HG03520 (cell line): ENCODE data around the gene KDM2A.
A peak's percentile ranks its signal among the peaks of the same experiment; 100 is the strongest.

Source experiments
- ATAC-seq: cut with Tn5 transposase; IDR thresholded peaks from one replicate; pipeline ENCODE4 v1.9.1; 2021; ENCODE audit warnings: mild to moderate bottlenecking, moderate library complexity; ENCODE audit not compliant: unreplicated experiment

Gene KDM2A

DNA sequence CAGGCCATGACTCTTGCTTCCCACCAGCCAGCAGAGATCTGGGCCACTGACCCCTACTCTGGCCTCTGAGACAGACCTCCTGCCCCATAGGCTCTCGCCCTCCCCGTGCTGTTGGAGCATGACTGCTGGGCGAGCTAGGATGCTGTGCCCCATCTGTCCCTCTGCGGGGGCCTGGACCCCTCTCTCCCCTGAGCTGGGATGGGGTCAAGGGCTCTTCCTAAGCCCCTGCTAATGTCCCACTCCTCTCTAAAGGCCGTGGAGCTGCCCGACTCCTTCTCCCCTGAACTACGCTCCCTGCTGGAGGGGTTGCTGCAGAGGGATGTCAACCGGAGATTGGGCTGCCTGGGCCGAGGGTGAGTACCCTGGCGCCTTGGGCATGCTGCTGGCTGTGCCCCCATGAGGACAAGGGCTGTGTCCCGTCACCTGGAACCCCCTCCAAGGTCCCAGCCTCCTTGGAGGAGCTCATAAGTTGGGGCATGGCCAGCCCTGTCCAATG lies 163.9 kb downstream of the KDM2A start:
- no peak for ATAC-seq

GRCh38 chr11:67283481-67283963 lies 164.5 kb downstream of the KDM2A start:
- ATAC-seq = no peak

- ATAC-seq = no peak
Measured at GRCh38 chr11:67284811-67285540, 165.9 kb downstream of the KDM2A start.

DNA sequence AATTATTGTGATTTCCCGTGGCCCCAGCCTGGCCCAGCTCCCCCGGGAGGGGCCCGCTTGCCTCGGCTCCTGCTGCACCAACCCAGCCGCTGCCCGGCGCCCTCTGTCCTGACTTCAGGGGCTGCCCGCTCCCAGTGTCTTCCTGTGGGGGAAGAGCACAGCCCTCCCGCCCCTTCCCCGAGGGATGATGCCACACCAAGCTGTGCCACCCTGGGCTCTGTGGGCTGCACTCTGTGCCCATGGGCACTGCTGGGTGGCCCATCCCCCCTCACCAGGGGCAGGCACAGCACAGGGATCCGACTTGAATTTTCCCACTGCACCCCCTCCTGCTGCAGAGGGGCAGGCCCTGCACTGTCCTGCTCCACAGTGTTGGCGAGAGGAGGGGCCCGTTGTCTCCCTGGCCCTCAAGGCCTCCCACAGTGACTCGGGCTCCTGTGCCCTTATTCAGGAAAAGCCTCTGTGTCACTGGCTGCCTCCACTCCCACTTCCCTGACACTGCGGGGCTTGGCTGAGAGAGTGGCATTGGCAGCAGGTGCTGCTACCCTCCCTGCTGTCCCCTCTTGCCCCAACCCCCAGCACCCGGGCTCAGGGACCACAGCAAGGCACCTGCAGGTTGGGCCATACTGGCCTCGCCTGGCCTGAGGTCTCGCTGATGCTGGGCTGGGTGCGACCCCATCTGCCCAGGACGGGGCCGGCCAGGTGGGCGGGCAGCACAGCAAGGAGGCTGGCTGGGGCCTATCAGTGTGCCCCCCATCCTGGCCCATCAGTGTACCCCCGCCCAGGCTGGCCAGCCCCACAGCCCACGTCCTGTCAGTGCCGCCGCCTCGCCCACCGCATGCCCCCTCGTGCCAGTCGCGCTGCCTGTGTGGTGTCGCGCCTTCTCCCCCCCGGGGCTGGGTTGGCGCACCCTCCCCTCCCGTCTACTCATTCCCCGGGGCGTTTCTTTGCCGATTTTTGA lies 166.8 kb downstream of the KDM2A start:
- ATAC-seq = no peak

DNA sequence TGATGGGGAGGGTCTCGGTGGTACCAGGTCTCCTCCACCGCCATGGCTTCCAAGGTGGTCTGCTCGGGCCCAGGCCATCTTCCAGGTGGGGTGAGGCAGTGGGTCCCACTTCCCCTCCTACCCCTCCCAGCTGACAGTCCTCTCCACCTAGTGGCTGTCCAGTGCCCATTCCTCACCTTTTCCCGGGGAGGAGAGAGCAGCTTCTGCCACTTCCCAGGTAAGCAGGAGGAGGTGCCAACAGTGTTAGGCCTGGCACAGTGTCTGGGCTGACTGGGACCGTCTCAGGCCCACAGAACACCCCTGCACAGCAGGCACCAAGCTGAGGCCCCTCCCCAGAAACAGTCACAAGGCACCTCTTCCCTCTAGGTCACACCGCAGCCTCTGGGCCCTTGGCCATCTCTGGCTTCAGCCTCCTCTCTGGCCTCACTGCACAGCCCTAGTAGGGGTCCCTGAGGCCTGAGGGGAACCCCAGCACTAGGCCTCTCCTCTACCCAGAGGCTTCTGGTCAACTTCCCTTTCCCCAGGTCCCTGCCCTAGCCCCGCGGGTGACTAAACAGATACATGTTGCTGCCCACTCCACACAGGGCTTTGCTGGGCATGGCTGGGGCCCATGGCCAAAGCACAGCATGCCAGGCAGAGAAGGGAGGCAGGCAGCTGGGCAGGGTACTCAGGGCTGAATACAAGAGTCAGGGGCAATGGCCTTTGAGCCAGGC lies 167.7 kb downstream of the KDM2A start:
- ATAC-seq = no peak

GRCh38 chr11:67287355-67288197 lies 168.5 kb downstream of the KDM2A start:
- no peak for ATAC-seq

- ATAC-seq = no peak
Measured at GRCh38 chr11:67288198-67288451, 169.1 kb downstream of the KDM2A start.

DNA sequence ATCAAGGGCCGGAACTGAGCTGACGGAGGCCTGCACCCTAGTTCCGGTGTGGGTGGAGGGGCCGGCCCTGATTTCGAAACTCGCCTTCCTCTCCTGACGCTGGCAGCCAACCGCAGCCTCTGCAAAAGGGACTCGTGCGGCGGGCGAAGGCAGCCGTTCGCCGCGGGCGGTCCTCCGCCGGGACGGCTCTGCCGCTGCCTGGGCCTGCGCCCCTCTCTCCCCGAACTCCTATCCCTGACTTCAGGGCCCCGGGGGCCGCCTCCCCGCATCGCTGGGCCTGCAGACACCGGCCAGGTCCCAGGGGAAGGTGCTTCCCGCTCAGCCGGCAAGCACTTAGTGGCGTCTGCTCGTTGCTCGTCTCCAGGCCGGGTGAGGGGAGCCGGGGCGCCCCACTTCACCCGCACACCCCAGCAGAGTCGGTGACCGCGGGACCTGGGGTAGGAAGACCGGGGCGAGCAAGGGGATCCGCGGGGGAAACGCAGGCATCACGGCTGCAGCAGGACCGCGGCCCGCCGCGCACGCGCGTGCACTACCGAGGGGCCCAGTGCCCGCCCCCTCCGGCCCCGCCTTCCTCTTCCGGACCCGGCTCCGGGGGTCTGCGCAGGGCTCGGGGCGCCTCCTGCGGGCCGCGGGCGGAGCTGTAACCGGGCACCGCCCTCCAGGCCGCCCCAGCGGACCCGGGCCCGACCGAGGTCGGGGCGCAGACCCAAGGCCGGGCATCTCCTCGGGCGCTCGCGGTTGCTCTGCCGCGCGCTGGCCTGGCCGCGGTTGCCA lies 169.6 kb downstream of the KDM2A start:
- ATAC-seq = peak; percentile 54

DNA sequence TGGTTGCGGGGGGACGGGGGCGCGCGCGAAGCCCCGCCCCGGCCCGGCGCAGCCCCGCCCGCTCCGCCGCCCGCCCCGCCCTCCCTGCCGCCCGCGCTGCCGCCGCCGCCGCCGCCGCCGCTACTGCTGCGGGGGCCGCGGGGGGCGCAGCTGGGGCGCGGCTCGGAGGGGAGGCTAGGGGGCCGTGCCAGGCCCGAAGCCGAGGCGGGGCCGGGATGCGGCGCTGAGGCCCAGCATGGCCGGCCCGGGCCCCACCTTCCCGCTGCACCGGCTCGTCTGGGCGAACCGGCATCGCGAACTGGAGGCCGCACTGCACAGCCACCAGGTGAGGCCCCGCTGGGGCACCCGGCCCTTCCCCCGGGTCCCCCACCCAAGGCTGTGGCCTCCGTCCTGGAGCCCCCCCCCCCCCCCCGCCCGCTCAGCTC lies 170.2 kb downstream of the KDM2A start, which contains the start of gene ANKRD13D:
Gene ANKRD13D, plus strand, starts transcription at position 78 of the 425 bp plus-strand sequence. Its CDS starts 158 bp downstream, at position 236.
- peak; percentile 43 for ATAC-seq

DNA sequence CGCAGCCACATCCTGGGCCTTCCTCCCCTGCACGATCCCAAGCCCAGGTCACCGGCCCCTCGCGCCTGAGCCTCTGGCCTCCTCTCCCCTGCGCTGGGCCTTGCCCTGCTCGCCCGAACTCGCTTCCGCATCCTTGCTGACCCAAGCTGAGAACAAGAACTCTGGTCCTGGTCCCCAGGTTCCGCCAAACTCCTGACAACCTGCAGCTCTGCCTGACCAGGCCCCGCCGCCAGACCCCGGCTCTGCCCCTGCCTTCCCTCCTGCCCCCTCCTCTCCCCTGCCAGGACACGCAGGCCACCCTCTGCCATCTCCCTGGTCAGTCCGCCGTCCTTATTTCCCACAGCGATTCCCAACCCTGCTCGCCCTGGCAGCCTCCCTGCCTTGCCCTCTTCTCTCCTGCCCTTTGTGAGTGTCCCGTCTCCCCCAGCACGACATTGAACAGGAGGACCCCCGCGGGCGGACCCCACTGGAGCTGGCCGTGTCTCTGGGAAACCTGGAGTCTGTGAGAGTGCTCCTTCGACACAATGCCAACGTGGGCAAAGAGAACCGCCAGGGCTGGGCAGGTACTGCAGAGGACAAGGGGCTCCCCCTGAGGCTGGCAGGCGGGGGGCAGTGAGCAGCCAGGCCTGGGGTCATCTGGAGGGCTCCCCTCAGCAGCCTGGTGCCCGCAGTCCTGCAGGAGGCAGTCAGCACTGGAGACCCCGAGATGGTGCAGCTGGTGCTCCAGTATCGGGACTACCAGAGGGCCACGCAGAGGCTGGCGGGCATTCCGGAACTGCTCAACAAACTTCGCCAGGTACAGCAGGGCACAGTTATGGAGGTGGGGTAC lies 170.8 kb downstream of the KDM2A start:
- ATAC-seq = no peak

- no peak for ATAC-seq
Measured at GRCh38 chr11:67290801-67291200, 171.7 kb downstream of the KDM2A start.

DNA sequence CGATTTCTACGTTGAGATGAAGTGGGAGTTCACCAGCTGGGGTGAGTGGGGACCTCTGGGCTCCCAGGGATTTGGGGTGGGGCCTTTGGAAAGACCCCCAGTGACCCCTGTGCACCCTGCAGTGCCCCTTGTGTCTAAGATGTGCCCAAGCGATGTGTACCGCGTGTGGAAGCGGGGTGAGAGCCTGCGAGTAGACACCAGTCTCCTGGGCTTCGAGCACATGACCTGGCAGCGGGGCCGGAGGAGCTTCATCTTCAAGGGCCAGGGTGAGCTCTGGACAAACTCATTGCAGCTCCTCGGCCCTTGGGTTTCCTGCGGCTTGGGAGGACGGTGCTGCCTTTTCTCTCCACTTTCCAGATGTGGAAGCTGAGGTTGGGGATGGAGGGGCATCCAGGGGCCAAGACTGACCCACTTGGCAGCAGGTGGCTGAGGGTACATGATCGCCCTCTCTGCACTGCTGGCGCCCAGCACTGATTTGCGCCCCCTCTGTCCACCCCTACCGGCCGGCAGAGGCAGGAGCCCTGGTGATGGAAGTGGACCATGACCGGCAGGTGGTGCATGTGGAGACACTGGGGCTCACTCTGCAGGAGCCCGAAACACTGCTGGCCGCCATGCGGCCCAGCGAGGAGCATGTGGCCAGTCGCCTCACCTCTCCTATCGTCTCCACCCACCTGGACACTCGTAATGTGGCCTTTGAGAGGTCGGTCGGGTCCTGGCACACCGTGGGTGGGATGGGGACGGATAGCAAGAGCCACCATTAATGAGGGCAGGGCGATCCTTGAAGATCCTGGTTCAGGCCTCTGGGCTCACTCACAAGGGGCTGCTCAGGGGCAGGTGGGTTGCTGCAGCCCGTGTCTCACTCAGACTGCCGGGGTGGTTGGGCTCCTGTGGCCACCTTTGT lies 172.7 kb downstream of the KDM2A start:
- ATAC-seq = no peak

- no peak for ATAC-seq
Measured at GRCh38 chr11:67292671-67293070, 173.6 kb downstream of the KDM2A start.

DNA sequence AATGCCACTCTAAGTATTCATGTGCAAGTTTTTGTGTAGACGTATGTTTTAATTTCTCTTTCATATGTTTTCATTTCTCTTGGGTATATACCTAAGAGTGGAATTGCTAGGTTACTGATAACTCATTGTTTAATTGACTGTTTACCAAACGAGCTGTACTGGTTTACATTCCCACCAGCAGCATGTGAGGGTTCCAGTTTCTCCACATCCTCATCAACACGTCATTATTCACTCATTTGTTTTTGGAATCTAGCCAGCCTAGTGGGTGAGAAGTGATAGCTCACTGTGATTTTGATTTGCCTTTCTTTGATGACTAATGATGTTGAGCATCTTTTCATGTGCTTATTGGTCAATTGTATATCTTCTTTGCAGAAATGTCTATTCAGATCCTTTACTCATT lies 174.0 kb downstream of the KDM2A start:
- ATAC-seq = no peak

- no peak for ATAC-seq
Measured at GRCh38 chr11:67295846-67296245, 176.8 kb downstream of the KDM2A start.

DNA sequence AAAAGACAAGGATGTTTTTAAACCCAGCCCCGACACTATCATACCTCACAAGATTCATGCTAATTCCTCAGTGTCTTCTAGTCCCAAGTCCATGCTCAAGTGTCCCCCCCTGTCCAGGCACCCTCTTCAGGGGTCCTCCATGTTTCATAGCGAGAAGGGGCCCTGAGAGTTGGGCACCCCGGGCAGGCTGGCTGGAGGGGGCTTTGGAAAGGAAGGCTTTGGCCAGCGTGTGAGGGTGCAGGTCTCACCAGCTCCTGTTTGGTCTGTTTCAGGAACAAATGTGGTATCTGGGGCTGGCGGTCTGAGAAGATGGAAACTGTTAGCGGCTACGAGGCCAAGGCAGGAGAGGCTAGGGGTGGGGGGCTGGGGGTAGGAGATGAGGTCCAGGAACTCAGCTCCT lies 179.7 kb downstream of the KDM2A start:
- ATAC-seq = no peak

- ATAC-seq = no peak
Measured at GRCh38 chr11:67299471-67300191, 180.6 kb downstream of the KDM2A start.
